Activated CD4-positive, alpha-beta T cell treated with anti-CD3 and anti-CD28 coated beads, Interleukin-2, amount 10 ng/mL, durations not matched to agents 7 days and 5 days (primary cell): ENCODE data around the gene LSAMP. TPM values are rescaled to one million over a fixed set of nuclear protein-coding genes. Genes with fewer than 3 reads are reported as not detected.

ENCODE experiments used
- CTCF ChIA-PET: fragments of 350-600 bp; sonication (Branson Sonifier 250); formaldehyde crosslinking; loops from one replicate; lab custom pipeline; 2021; ENCODE audit warnings: antibody characterized with exemption; lab: Charles Lee
- POLR2A ChIA-PET: fragments of 350-600 bp; sonication (Branson Sonifier 250); formaldehyde crosslinking; loops from one replicate; lab custom pipeline; 2021; ENCODE audit warnings: antibody characterized with exemption; lab: Charles Lee
- DNase-seq: peaks from one replicate; pipeline ENCODE4 v3.0.0-alpha.2; 2020
- H3K27ac Mint-ChIP-seq: one replicate; pipeline ENCODE4 v1.8.0; 2021; ENCODE audit warnings: mild to moderate bottlenecking, moderate library complexity, mixed read lengths
- H3K27me3 Mint-ChIP-seq: one replicate; pipeline ENCODE4 v1.8.0; 2021; ENCODE audit warnings: mixed read lengths
- H3K36me3 Mint-ChIP-seq: one replicate; pipeline ENCODE4 v1.8.0; 2021; ENCODE audit warnings: low read depth, mixed read lengths
- H3K4me1 Mint-ChIP-seq: one replicate; pipeline ENCODE4 v1.8.0; 2021; ENCODE audit warnings: mixed read lengths
- H3K4me3 Mint-ChIP-seq: one replicate; pipeline ENCODE4 v1.8.0; 2021; ENCODE audit warnings: mild to moderate bottlenecking, moderate library complexity, mixed read lengths
- H3K9me3 Mint-ChIP-seq: one replicate; pipeline ENCODE4 v1.8.0; 2021; ENCODE audit warnings: mixed read lengths
- total RNA-seq, 2 experiments: library from RNA; stranded (reverse); gene quantifications; one replicate each; pipeline ENCODE4 v1.2.3, GENCODE V29; 2021

LSAMP gene
- total RNA-seq, 2 experiments from 2014 or later = not detected

DNA sequence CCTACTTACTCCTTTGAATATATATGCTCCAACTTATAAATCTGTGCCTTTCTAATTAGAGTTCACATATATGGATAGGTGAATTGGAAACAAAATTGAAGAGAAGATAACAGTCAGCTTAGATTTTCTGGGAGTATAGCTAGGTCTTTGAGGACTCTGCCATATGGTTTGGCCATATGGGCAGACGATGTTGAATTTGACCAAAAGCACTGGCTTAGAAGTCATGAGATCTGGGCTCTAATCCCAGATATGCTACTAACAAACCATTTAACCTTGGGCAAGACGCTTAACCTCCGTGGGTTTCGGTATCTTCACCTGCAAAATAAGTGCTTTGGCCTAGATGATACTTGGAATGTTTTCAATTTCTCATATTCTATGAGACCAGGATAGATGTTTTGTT is 154.1 kb downstream of the LSAMP start:
- no peaks in the 10 kb centered on the region for H3K4me1 Mint-ChIP-seq
- no peak overlapping the region for H3K27ac Mint-ChIP-seq
- H3K36me3 Mint-ChIP-seq = no peaks in the 10 kb centered on the region
- ChIA-PET POLR2A (no interaction called here), CTCF (no interaction called here)
- no peak for DNase-seq
- H3K4me3 Mint-ChIP-seq = no peak overlapping the region
- no peaks in the 10 kb centered on the region for H3K9me3 Mint-ChIP-seq
- H3K27me3 Mint-ChIP-seq = no peaks in the 10 kb centered on the region

GRCh38 chr3:116288485-116288884 is 156.8 kb downstream of the LSAMP start:
- ChIA-PET POLR2A (no interaction called here), CTCF (no interaction called here)
- DNase-seq = no peak
- Mint-ChIP-seq H3K27ac (no peak overlapping the region), H3K36me3 (no peaks in the 10 kb centered on the region), H3K4me1 (no peaks in the 10 kb centered on the region), H3K9me3 (no peaks in the 10 kb centered on the region), H3K27me3 (no peaks in the 10 kb centered on the region), H3K4me3 (no peak overlapping the region)

GRCh38 chr3:116285781-116286421 is 159.4 kb downstream of the LSAMP start:
- Mint-ChIP-seq H3K27me3 (no peaks in the 10 kb centered on the region), H3K36me3 (no peaks in the 10 kb centered on the region), H3K4me1 (no peaks in the 10 kb centered on the region), H3K4me3 (no peak overlapping the region), H3K27ac (no peak overlapping the region), H3K9me3 (no peaks in the 10 kb centered on the region)
- DNase-seq = no peak
- CTCF ChIA-PET = no interaction called here
- POLR2A ChIA-PET = no interaction called here

GRCh38 chr3:116281313-116282143 is 163.8 kb downstream of the LSAMP start:
- ChIA-PET CTCF (no interaction called here), POLR2A (no interaction called here)
- Mint-ChIP-seq H3K27me3 (no peaks in the 10 kb centered on the region), H3K9me3 (no peaks in the 10 kb centered on the region), H3K36me3 (no peaks in the 10 kb centered on the region), H3K4me3 (no peak overlapping the region), H3K4me1 (no peaks in the 10 kb centered on the region), H3K27ac (no peak overlapping the region)
- DNase-seq = no peak

DNA sequence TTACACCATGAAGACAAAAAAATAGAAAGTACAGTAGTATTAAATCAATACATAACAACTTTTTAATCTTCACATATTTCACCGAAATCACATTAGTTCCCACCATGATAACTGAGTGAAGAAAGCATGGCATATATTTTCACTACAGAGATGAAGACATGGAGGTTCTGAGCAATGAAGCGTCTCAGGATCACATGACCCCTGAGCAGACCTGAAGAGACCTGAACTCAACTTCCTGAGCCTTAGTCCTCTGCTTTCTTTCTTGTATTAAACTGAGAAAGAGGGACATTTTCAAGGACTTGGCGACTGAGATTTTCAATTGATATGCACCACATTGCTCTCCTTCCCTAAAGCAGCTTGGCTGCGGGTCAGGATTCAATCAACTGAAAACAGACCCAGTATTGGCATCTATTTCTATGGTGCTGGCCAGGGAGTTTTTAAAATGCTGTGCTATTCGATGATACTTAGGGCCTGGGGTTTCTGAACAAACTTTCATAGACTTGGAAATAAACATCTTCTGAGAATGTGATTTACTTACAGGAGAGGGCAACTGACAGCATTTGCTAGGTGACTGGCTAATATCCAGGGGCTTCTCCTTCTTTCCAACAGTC is 165.1 kb downstream of the LSAMP start:
- H3K36me3 Mint-ChIP-seq = no peaks in the 10 kb centered on the region
- H3K4me3 Mint-ChIP-seq = no peak overlapping the region
- ChIA-PET CTCF (no interaction called here), POLR2A (no interaction called here)
- no peak overlapping the region for H3K27ac Mint-ChIP-seq
- no peaks in the 10 kb centered on the region for H3K27me3 Mint-ChIP-seq
- no peaks in the 10 kb centered on the region for H3K9me3 Mint-ChIP-seq
- H3K4me1 Mint-ChIP-seq = no peaks in the 10 kb centered on the region
- DNase-seq = no peak

DNA sequence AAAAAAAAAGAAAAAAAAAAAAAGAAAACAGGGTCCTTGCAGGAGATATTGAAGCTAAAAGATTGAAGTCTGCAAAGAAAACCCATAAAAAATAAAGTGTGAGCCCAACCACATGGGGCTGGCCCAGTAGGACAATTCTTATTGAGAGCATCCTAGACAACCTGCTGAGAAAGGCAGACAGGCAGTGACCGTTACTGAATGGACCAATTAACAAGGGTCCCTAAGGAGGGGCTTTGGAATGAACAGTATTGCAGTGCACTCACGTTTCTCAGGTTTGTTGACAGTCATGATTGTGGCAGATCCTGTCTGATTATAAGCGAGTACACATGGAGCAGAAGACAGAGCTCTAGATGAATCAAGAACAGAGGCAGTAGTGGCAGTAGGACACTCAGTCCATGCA is 168.6 kb downstream of the LSAMP start:
- no peak for DNase-seq
- Mint-ChIP-seq H3K27ac (no peak overlapping the region), H3K9me3 (no peaks in the 10 kb centered on the region), H3K4me3 (no peak overlapping the region), H3K36me3 (no peaks in the 10 kb centered on the region), H3K4me1 (no peaks in the 10 kb centered on the region), H3K27me3 (no peaks in the 10 kb centered on the region)
- POLR2A ChIA-PET = no interaction called here
- CTCF ChIA-PET = interaction anchor here (0.6 kb wide), 1 partner anchor 1559 kb away, joined by 3 read pairs; no protein-coding TSS in a partner anchor

DNA sequence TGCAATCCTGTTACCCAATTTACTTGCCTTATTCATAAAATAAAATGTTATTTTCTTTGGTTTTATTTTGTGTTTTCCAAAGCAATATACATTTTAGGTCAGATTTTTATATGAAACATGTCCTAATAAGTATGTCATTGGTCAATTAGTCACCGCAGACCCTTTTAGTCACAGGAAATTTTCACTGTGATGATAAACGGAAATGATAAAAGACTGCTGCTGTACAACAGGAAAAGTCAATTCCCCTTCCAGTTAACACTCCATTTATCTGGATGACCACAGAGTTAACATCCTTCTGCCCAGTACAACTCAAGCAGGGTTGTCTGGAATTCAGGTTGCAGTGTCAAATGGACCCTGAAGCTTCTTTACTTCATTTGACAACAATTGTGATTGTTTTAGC is 175.2 kb downstream of the LSAMP start:
- no peak overlapping the region for H3K27ac Mint-ChIP-seq
- H3K36me3 Mint-ChIP-seq = no peaks in the 10 kb centered on the region
- H3K4me1 Mint-ChIP-seq = no peaks in the 10 kb centered on the region
- H3K9me3 Mint-ChIP-seq = no peaks in the 10 kb centered on the region
- ChIA-PET POLR2A (no interaction called here), CTCF (no interaction called here)
- H3K4me3 Mint-ChIP-seq = no peak overlapping the region
- H3K27me3 Mint-ChIP-seq = no peaks in the 10 kb centered on the region
- no peak for DNase-seq

DNA sequence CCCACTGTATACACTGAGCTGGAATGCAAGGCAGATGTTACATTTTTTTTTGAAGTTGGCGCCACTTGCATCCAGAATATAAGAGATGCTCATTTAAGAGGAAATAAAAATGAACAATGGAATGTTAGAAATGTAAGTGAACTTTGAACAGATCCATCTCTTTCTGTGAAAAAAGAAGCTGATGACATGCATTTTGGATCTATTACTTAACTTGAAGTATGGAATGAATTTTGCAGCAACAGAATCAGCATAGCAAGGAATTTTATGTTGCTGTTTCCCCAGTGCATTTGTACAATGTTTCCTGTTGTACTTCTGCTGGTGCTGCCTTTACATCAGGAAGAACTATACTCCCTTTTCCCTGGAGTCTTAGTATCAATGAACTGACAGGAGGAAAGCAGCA is 178.2 kb downstream of the LSAMP start:
- ChIA-PET POLR2A (no interaction called here), CTCF (no interaction called here)
- DNase-seq = no peak
- Mint-ChIP-seq H3K27ac (no peak overlapping the region), H3K36me3 (no peaks in the 10 kb centered on the region), H3K4me3 (no peak overlapping the region), H3K27me3 (no peaks in the 10 kb centered on the region), H3K9me3 (no peaks in the 10 kb centered on the region), H3K4me1 (no peaks in the 10 kb centered on the region)

DNA sequence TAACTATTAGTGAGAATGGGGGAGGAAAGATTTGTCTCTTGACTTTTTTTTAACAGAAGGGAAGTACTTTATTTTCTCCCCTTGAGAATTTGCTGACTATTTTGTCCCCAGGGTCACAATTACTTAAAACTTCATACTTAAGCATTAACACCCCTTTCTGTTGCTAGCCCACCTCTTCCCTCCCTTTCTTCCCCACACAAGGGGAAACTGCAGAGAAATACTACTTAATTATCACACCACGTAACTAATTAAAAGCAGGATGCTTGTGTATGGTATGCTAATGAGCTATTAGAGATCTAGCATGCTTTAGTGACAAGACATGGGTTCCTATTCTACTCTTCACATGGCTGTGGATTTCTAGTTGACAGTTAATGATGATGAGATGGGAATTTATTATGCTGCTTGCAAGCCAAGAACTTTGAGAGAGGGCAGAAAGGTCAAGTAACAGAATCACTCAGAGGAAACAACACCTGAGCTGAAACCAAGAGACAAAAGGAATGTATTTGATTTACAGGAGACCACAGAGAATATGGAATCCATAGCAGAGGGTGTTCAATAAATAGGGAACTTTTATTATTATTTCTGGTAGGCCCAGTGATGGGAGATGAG is 179.2 kb downstream of the LSAMP start:
- H3K4me3 Mint-ChIP-seq = no peak overlapping the region
- no peaks in the 10 kb centered on the region for H3K4me1 Mint-ChIP-seq
- ChIA-PET POLR2A (no interaction called here), CTCF (no interaction called here)
- no peaks in the 10 kb centered on the region for H3K9me3 Mint-ChIP-seq
- DNase-seq = no peak
- H3K27me3 Mint-ChIP-seq = no peaks in the 10 kb centered on the region
- no peak overlapping the region for H3K27ac Mint-ChIP-seq
- H3K36me3 Mint-ChIP-seq = no peaks in the 10 kb centered on the region

DNA sequence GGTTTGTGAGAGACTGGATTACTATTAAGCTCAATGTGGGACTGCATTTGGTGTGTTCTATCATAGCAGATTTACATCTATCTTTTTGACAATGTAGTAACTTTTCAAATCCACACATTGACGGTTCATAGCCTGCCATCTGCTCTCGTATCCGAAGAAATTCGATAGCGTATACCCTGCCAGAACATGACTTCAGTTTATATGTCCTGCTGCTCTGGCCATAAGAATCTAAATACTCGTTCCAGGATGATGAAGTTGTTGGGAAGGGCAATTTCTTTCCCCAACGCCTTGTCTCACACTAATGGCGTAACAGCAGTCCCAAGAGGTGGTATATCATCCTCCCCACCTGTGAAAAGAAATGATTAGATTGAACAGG is 180.0 kb downstream of the LSAMP start:
- Mint-ChIP-seq H3K27ac (no peak overlapping the region), H3K27me3 (no peaks in the 10 kb centered on the region), H3K36me3 (no peaks in the 10 kb centered on the region), H3K4me1 (no peaks in the 10 kb centered on the region), H3K4me3 (no peak overlapping the region), H3K9me3 (no peaks in the 10 kb centered on the region)
- ChIA-PET POLR2A (no interaction called here), CTCF (interaction anchor here (0.6 kb wide), 1 partner anchor 98 kb away, joined by 3 read pairs; no protein-coding TSS in a partner anchor)
- DNase-seq = no peak

- Mint-ChIP-seq H3K4me1 (no peaks in the 10 kb centered on the region), H3K9me3 (no peaks in the 10 kb centered on the region), H3K27me3 (no peaks in the 10 kb centered on the region), H3K27ac (no peak overlapping the region), H3K4me3 (no peak overlapping the region), H3K36me3 (no peaks in the 10 kb centered on the region)
- no peak for DNase-seq
- CTCF ChIA-PET = interaction anchor here (0.6 kb wide), 1 partner anchor 98 kb away, joined by 3 read pairs; no protein-coding TSS in a partner anchor
- POLR2A ChIA-PET = no interaction called here
Measured at GRCh38 chr3:116264546-116265319, 180.6 kb downstream of the LSAMP start.

- ChIA-PET CTCF (no interaction called here), POLR2A (no interaction called here)
- Mint-ChIP-seq H3K27ac (no peak overlapping the region), H3K4me3 (no peak overlapping the region), H3K36me3 (no peaks in the 10 kb centered on the region), H3K9me3 (no peaks in the 10 kb centered on the region), H3K27me3 (no peaks in the 10 kb centered on the region), H3K4me1 (no peaks in the 10 kb centered on the region)
- no peak for DNase-seq
Measured at GRCh38 chr3:116263842-116264545, 181.3 kb downstream of the LSAMP start.
